GM21526 (cell line): ENCODE results near the gene OBP2B.
"Not testable (repeated sequence)": the region's sequence is repeated elsewhere in the genome, so short reads cannot be mapped to it uniquely, and the experiment has no call there.

Source experiments
- ATAC-seq: cut with Tn5 transposase; IDR thresholded peaks from one replicate; pipeline ENCODE4 v1.9.1; 2021; ENCODE audit warnings: moderate library complexity; ENCODE audit not compliant: unreplicated experiment, low FRiP score

The OBP2B gene, protein sequence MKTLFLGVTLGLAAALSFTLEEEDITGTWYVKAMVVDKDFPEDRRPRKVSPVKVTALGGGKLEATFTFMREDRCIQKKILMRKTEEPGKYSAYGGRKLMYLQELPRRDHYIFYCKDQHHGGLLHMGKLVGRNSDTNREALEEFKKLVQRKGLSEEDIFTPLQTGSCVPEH

DNA sequence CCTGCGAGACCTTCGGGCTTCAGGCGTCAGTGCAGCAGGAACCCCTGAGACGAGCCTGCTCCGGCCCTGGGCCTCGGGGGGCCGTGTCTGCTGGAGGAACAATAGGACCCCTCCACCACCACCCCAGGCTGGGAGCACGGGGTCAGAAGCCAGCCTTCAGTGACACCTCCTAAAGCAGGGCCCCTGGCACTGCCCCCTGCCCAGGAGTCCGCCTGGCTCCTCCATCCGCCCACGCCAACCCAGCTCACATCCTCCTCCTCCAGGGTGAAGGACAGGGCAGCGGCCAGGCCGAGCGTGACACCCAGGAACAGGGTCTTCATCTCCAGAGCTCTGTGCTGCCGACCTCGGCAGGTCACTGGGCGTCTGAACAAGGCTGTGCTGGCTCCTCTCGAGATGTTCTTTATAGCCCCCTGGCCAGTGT lies at the start of gene OBP2B:
Gene OBP2B, minus strand, starts transcription at position 371 of the 421 bp plus-strand sequence. Its CDS starts 51 bp downstream, at position 320.
- ATAC-seq, result not testable (repeated sequence)

GRCh38 chr9:133258061-133259015 lies 49.3 kb upstream of the OBP2B start:
- no peak for ATAC-seq

DNA sequence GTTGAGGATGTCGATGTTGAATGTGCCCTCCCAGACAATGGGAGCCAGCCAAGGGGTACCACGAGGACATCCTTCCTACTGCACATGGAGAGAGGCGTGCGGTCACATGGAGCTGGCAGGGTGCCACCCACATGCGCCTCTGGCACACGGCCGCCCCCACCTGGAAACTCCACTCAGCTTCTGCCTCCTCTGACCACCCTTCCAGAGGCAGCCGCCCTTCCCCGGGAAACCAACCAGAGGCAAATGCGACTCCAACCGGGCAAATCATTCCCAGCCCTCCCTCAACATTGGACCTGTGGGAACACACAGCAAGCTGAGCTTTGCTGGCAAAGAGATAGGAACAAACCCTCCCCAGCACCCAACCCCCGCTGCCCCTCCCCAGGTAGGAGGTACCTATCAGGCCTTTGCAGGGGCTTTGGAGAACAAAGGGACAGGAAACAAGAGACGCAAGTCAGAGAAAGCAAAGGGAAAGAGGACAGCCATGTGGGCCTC lies 48.5 kb upstream of the OBP2B start:
- ATAC-seq, result no peak

- no peak for ATAC-seq
These were observed 47.6 kb upstream of the OBP2B start for GRCh38 chr9:133256686-133257091.

- no peak for ATAC-seq
These were observed 47.0 kb upstream of the OBP2B start for GRCh38 chr9:133256136-133256461.

- no peak for ATAC-seq
These were observed 46.5 kb upstream of the OBP2B start for GRCh38 chr9:133255371-133256135.

DNA sequence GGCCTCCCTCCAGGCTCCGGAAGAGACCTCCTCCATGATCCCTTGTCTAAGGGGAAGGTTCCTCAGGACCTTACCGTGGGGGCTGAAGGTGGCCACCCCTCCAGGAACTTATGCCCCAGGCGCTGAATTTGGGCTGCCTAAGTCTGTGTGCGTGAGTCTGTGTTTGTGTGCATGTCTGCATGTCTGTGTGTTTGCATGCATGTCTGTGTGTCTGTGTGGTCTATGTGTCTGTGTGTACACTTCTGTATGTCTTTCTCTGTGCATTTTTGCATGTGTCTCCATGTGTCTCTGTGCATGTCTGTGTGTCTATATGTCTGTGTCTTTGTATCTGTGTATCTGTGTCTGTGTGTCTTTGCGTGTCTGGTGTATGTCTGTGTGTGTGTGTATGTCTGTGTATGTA lies 45.4 kb upstream of the OBP2B start:
- no peak for ATAC-seq

DNA sequence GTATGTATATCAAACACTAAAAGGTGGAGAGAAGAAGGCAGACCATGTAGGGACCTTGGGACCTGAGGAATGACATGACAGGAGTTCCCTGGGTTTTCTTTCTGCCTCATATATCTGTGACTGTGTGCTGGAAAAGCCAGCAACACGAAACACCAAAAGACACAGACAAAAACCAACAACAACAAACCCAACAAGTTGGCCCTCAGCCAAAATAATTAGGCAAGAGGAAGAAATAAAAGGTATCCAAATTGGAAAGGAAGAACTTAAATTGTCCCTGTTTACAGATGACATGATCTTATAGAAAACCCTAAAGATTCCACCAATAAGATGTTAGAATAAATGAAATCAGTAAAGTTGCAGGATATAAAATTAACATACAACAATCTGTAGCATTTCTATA lies 44.2 kb upstream of the OBP2B start:
- no peak for ATAC-seq

DNA sequence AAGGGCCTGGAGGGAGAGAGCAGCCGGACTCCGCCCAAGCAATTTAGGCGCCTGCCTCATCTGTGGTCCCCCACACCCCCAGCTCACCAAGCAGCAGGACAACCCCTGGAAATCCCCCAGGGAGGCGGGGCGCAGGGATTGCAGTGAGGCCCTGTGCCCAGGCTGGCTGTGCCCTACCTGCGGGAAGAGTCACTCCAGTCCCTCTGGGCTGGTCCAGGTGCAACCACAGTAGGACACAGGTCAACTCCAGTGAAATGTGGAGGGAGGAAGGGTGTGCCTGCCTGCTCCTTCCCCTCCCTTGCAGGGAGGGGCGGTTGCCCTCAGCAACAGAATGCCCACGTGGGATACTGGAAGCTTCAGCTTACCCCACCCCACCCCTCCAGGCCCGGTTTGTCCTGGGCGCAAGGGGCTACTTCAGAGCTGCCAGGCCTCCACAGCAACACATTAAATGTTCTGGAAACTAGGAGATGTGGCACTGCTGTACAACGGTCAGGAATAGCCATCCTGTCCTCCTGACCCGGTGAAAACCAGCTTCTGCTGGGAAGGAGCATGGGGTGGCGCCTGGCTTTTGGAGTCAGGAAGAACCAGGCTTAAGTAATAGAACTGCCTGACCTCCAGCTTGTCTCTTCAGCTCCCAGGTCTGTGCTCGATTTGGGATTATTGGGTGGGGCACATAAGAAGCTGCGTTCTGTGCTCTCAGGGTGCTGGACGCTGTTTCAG lies 43.4 kb upstream of the OBP2B start:
- no peak for ATAC-seq

DNA sequence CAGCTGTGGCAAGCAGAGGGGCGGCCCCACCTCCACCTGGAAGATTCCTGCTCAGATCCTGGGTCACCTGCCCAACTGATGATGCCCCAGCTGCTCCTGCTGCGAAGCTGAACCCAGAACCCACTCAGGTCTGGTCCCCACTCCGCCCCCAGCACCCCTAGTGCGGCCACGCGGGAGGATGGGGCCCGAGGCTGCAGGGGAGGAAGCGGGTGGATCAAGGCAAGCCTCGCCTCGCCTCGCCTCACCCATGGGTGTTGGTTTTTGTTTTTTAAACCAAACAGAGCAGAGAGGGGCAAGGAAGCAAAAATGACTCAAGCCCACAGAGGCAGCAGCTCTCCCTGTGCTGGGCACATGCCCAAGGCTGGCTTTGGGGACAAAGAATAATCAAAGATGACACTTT lies 42.7 kb upstream of the OBP2B start:
- no peak for ATAC-seq

DNA sequence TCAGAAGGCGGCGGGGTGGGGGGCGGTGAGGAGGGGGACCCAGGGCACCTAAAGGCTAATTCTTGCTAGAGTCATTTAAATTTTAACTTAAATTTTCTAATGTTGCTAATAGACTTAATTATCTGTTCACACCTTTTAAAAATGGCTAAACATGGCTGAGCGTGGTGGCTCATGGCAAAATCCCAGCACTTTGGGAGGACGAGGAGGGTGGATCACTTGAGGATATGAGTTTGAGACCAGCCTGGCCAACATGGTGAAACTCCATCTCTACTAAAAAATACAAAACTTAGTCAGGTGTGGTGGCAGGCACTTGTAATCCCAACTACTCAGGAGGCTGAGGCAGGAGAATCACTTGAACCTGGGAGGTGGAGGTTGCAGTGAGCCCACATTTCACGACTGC lies 42.2 kb upstream of the OBP2B start:
- not testable (repeated sequence) for ATAC-seq

- no peak for ATAC-seq
These were observed 41.7 kb upstream of the OBP2B start for GRCh38 chr9:133250741-133251170.

DNA sequence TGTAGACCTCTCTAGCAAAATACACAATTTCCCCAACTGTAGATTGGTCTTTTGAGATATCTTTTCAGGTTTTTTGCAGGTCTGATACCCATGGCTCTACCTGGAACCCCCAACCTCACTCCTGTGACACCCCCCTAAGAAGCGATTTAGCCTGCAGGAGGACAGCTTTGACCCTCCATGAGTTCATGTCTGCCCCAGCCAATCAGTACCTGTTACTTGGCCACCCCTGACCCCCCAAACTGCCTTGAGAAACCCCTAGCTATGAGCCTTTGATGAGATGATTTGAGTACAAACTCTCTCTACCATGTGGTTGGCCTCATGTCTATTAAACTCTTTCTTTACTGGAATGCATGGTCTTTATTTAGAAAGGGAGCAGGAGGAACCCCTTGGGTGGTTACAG lies 40.3 kb upstream of the OBP2B start:
- ATAC-seq, result no peak

DNA sequence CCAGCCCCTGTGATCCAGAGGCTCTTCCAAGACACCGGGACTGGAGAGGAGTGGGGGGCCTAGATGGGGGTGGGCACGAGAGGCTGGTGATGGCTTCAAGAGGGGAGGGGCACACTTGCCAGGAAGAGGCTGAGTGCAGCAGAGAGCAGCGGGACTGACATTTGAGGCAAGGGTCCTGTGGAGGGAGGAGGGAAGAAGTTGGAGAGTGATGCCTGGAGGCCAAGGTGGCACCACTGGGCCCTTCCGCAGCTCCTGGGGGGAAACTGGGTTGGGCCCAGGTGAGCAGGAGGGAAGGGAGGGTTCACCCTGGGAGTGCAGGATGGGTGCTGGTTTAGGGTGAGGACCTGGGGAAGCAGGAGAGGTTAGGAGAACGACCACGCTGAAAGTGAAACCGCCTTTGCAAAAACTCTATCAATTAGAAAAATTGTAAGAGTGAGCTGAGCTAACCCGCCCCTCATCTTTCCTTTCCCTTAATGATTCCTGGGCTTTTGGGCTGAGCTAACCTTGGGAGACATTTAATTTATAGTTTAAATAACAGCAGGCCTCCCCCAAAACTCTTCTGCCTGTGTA lies 39.8 kb upstream of the OBP2B start:
- no peak for ATAC-seq

- ATAC-seq, result no peak
These were observed 38.6 kb upstream of the OBP2B start for GRCh38 chr9:133247632-133248031.

GRCh38 chr9:133246991-133247390 lies 37.9 kb upstream of the OBP2B start:
- ATAC-seq, result no peak

- ATAC-seq, result no peak
These were observed 37.5 kb upstream of the OBP2B start for GRCh38 chr9:133246562-133246961.

DNA sequence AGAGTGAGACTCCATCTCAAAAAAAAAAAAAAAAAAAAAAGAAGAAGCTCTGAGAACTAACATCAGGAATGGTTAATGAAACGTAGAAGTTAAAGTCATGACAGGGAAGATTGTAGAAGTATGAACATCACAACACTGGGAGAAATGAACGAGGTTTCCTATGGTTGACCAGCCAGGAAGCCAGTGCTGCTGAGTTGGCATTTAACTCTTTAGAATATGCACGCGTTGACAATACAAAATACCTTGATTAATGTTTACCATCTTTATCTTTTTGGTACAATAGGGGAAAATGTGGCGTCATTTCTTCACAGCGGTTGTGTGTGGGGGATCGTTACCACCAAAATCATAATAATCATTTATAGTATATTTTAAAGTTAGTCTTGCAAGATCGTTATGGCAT lies 33.9 kb upstream of the OBP2B start:
- no peak for ATAC-seq

- ATAC-seq, result no peak
These were observed 33.2 kb upstream of the OBP2B start for GRCh38 chr9:133242241-133242640.

GRCh38 chr9:133239533-133240090 lies 30.6 kb upstream of the OBP2B start:
- ATAC-seq, result no peak
